CD4-positive, alpha-beta T cell treated with Interleukin-10 for 1 hour (primary cell): ENCODE data around the gene ALG1.
"Not testable (repeated sequence)": the region's sequence is repeated elsewhere in the genome, so short reads cannot be mapped to it uniquely, and the experiment has no call there.

Experiments
- DNase-seq: peaks from one replicate; pipeline ENCODE4 v3.0.0-alpha.2; 2020

Gene ALG1

GRCh38 chr16:5075637-5076036 lies 4.0 kb downstream of the ALG1 start:
- no peak for DNase-seq

- no peak for DNase-seq
Measured at GRCh38 chr16:5077304-5077703, 5.7 kb downstream of the ALG1 start.

- no peak for DNase-seq
Measured at GRCh38 chr16:5078626-5079025, 7.0 kb downstream of the ALG1 start.

GRCh38 chr16:5080461-5080860 lies 8.8 kb downstream of the ALG1 start:
- DNase-seq: not testable (repeated sequence)

GRCh38 chr16:5080996-5081395 lies 9.4 kb downstream of the ALG1 start:
- not testable (repeated sequence) for DNase-seq

GRCh38 chr16:5083646-5084045 lies 12.0 kb downstream of the ALG1 start:
- DNase-seq: not testable (repeated sequence)

GRCh38 chr16:5084099-5084731 lies 12.6 kb downstream of the ALG1 start:
- not testable (repeated sequence) for DNase-seq

GRCh38 chr16:5084802-5085201 lies 13.2 kb downstream of the ALG1 start:
- DNase-seq: peak; percentile 64

GRCh38 chr16:5085716-5086115 lies 14.1 kb downstream of the ALG1 start:
- not testable (repeated sequence) for DNase-seq

GRCh38 chr16:5088086-5088790 lies 16.6 kb downstream of the ALG1 start:
- not testable (repeated sequence) for DNase-seq

GRCh38 chr16:5088936-5089335 lies 17.3 kb downstream of the ALG1 start:
- not testable (repeated sequence) for DNase-seq

- DNase-seq: not testable (repeated sequence)
Measured at GRCh38 chr16:5089911-5090555, 18.4 kb downstream of the ALG1 start.

- not testable (repeated sequence) for DNase-seq
Measured at GRCh38 chr16:5090592-5090991, 18.9 kb downstream of the ALG1 start.

GRCh38 chr16:5093081-5093480 lies 21.4 kb downstream of the ALG1 start:
- DNase-seq: not testable (repeated sequence)

GRCh38 chr16:5093746-5094145 lies 22.1 kb downstream of the ALG1 start:
- DNase-seq: not testable (repeated sequence)

- DNase-seq: not testable (repeated sequence)
Measured at GRCh38 chr16:5095145-5095830, 23.6 kb downstream of the ALG1 start.

- DNase-seq: not testable (repeated sequence)
Measured at GRCh38 chr16:5096437-5097060, 24.9 kb downstream of the ALG1 start.

- peak; percentile 38 for DNase-seq
Measured at GRCh38 chr16:5097061-5097469, 25.4 kb downstream of the ALG1 start.

GRCh38 chr16:5097470-5098220 lies 26.0 kb downstream of the ALG1 start, which contains the start of gene EEF2KMT:
Gene EEF2KMT, minus strand, starts transcription at chr16:5097795. Its CDS starts 56 bp downstream, at chr16:5097739.
- DNase-seq: peak; percentile 95

GRCh38 chr16:5098221-5099159 lies 26.8 kb downstream of the ALG1 start:
- DNase-seq: peak; percentile 97

GRCh38 chr16:5099174-5099573 lies 27.5 kb downstream of the ALG1 start:
- not testable (repeated sequence) for DNase-seq
